IMR-90 (cell line): ENCODE measurements around the gene CTNND2. TPM values are rescaled to one million over a fixed set of nuclear protein-coding genes. Genes with fewer than 3 reads are reported as not detected.

Source experiments
- ATAC-seq: fragments of 200-7000 bp; cut with Tn5 transposase; 2 replicates; pipeline ENCODE4 v1.9.1; 2020; ENCODE audit warnings: low read depth, mild to moderate bottlenecking, moderate library complexity
- BruUV-seq: library from RNA; stranded (reverse); fragments of 400-500 nt; replicated peaks from 2 replicates; lab custom pipeline; 2021; lab: Mats Ljungman, UMichigan
- CTCF ChIA-PET: fragments of 300-600 bp; formaldehyde crosslinking; extraction: SDS; loops from one replicate; lab custom pipeline; 2021; ENCODE audit warnings: antibody characterized with exemption; lab: Yijun Ruan, JAX
- POLR2A ChIA-PET: fragments of 300-600 bp; sonication (Branson Sonifier 250); formaldehyde crosslinking; loops from one replicate; lab custom pipeline; 2022; ENCODE audit warnings: antibody characterized with exemption; ENCODE audit not compliant: unreplicated experiment; lab: Charles Lee
- DNase-seq: peaks from one replicate; pipeline ENCODE4 v3.0.0; 2013
- H2AFZ ChIP-seq: replicated peaks from 2 replicates; pipeline ENCODE3; 2013; ENCODE audit warnings: low read length, mild to moderate bottlenecking; ENCODE audit not compliant: poor library complexity
- H2AK5ac ChIP-seq: 2 replicates; pipeline ENCODE4 v1.6.1; 2013; ENCODE audit warnings: low read depth, low read length, inconsistent platforms
- H2AK9ac ChIP-seq: replicated peaks from 2 replicates; pipeline ENCODE3; 2013; ENCODE audit warnings: mild to moderate bottlenecking, low read depth, low read length, moderate library complexity; ENCODE audit not compliant: poor library complexity
- H2BK120ac ChIP-seq: 2 replicates; pipeline ENCODE4 v1.6.1; 2013; ENCODE audit warnings: low read depth, low read length, inconsistent platforms
- H2BK15ac ChIP-seq: 3 replicates; pipeline ENCODE4 v1.6.1; 2013; ENCODE audit warnings: low read depth, low read length, inconsistent platforms
- H2BK20ac ChIP-seq: 2 replicates; pipeline ENCODE4 v1.6.1; 2013; ENCODE audit warnings: low read depth, mild to moderate bottlenecking, inconsistent platforms, low read length, moderate library complexity
- H2BK5ac ChIP-seq: 2 replicates; pipeline ENCODE4 v1.6.1; 2013; ENCODE audit warnings: mild to moderate bottlenecking, low read depth, low read length, inconsistent platforms; ENCODE audit not compliant: poor library complexity, severe bottlenecking
- H3K14ac ChIP-seq: replicated peaks from 2 replicates; pipeline ENCODE4 v1.6.1; 2013; ENCODE audit warnings: low read depth, low read length, inconsistent platforms
- H3K18ac ChIP-seq: 2 replicates; pipeline ENCODE4 v1.6.1; 2013; ENCODE audit warnings: low read depth, low read length, control low read depth
- H3K23ac ChIP-seq: 2 replicates; pipeline ENCODE4 v1.6.1; 2013; ENCODE audit warnings: low read depth, low read length, inconsistent platforms
- H3K27ac ChIP-seq: 2 replicates; pipeline ENCODE4 v1.5.1; 2013; ENCODE audit warnings: mild to moderate bottlenecking, control low read depth, low read length; ENCODE audit not compliant: insufficient read depth
- H3K27me3 ChIP-seq: 2 replicates; pipeline ENCODE4 v1.6.1; 2013; ENCODE audit warnings: low read length; ENCODE audit not compliant: control insufficient read depth, insufficient read depth
- H3K36me3 ChIP-seq: 2 replicates; pipeline ENCODE4 v1.6.1; 2013; ENCODE audit warnings: low read length, mixed read lengths; ENCODE audit not compliant: control insufficient read depth, insufficient read depth
- H3K4ac ChIP-seq: 2 replicates; pipeline ENCODE4 v1.6.1; 2013; ENCODE audit warnings: low read depth, low read length, inconsistent platforms
- H3K4me1 ChIP-seq: 2 replicates; pipeline ENCODE4 v1.6.1; 2013; ENCODE audit warnings: low read length, mixed read lengths; ENCODE audit not compliant: control insufficient read depth, insufficient read depth
- H3K4me2 ChIP-seq: 2 replicates; pipeline ENCODE4 v1.6.1; 2013; ENCODE audit warnings: low read depth, mild to moderate bottlenecking, control low read depth, low read length, moderate library complexity
- H3K4me3 ChIP-seq: 2 replicates; pipeline ENCODE4 v1.5.1; 2013; ENCODE audit warnings: low read depth, mild to moderate bottlenecking, control low read depth, low read length, moderate library complexity; ENCODE audit not compliant: insufficient read depth
- H3K56ac ChIP-seq: 2 replicates; pipeline ENCODE4 v1.6.1; 2013; ENCODE audit warnings: low read length, inconsistent platforms; ENCODE audit not compliant: insufficient read depth; ENCODE audit errors: extremely low read depth
- H3K79me1 ChIP-seq, 2 experiments: 2 replicates each; pipeline ENCODE4 v1.6.1; 2013; ENCODE audit warnings: low read length in 2 of 2, inconsistent platforms in 1 of 2, low read depth in 1 of 2
- H3K9ac ChIP-seq: 2 replicates; pipeline ENCODE4 v1.6.1; 2013; ENCODE audit warnings: low read depth, low read length, control low read depth
- H3K9me1 ChIP-seq: 2 replicates; pipeline ENCODE4 v1.6.1; 2013; ENCODE audit warnings: low read length, inconsistent platforms; ENCODE audit not compliant: insufficient read depth
- H3K9me3 ChIP-seq: 2 replicates; pipeline ENCODE4 v1.6.1; 2013; ENCODE audit warnings: low read length; ENCODE audit not compliant: control insufficient read depth, insufficient read depth
- H4K20me1 ChIP-seq: 2 replicates; pipeline ENCODE4 v1.6.1; 2013; ENCODE audit warnings: low read length, inconsistent platforms; ENCODE audit not compliant: insufficient read depth
- H4K5ac ChIP-seq: 2 replicates; pipeline ENCODE4 v1.6.1; 2013; ENCODE audit warnings: mild to moderate bottlenecking, low read depth, low read length, control low read depth
- H4K8ac ChIP-seq, 2 experiments: 2 replicates each; pipeline ENCODE4 v1.6.1; 2013; ENCODE audit warnings: low read depth in 2 of 2, low read length in 2 of 2, control low read depth in 1 of 2, inconsistent platforms in 1 of 2
- H4K91ac ChIP-seq: 2 replicates; pipeline ENCODE4 v1.6.1; 2013; ENCODE audit warnings: low read depth, low read length, inconsistent platforms; ENCODE audit not compliant: insufficient read depth
- BHLHE40 ChIP-seq: fragments of 150-350 bp; IDR thresholded peaks from 2 replicates; pipeline ENCODE4 v1.6.1; 2016; ENCODE audit warnings: mild to moderate bottlenecking, low read depth, low read length
- CHD1 ChIP-seq: IDR thresholded peaks from 2 replicates; pipeline ENCODE4 v1.6.1; 2012; ENCODE audit warnings: low read depth, low read length, improper control_type of control experiment
- MAFK ChIP-seq: IDR thresholded peaks from 2 replicates; pipeline ENCODE4 v1.6.1; 2012; ENCODE audit warnings: low read depth, low read length, improper control_type of control experiment
- MAZ ChIP-seq: IDR thresholded peaks from 2 replicates; pipeline ENCODE4 v1.6.1; 2012; ENCODE audit warnings: low read depth, mild to moderate bottlenecking, low read length, improper control_type of control experiment, moderate library complexity, borderline replicate concordance
- MXI1 ChIP-seq: IDR thresholded peaks from 2 replicates; pipeline ENCODE4 v1.6.1; 2012; ENCODE audit warnings: low read depth, mild to moderate bottlenecking, low read length, moderate library complexity, borderline replicate concordance
- NFE2L2 ChIP-seq: fragments of 150-350 bp; IDR thresholded peaks from 2 replicates; pipeline ENCODE4 v1.6.1; 2016; ENCODE audit warnings: low read depth, mild to moderate bottlenecking, low read length
- POLR2A ChIP-seq: IDR thresholded peaks from 2 replicates; pipeline ENCODE4 v1.6.1; 2012; ENCODE audit warnings: mild to moderate bottlenecking, low read depth, low read length
- RAD21 ChIP-seq: IDR thresholded peaks from 2 replicates; pipeline ENCODE4 v1.6.1; 2012; ENCODE audit warnings: low read length, improper control_type of control experiment
- RFX5 ChIP-seq: IDR thresholded peaks from 2 replicates; pipeline ENCODE4 v1.8.0; 2012; ENCODE audit warnings: low read depth, mild to moderate bottlenecking, low read length, moderate library complexity
- SMC3 ChIP-seq: fragments of 150-350 bp; IDR thresholded peaks from 2 replicates; pipeline ENCODE4 v1.6.1; 2016; ENCODE audit warnings: low read depth, mild to moderate bottlenecking, antibody characterized with exemption, low read length, moderate library complexity
- WGBS, 2 experiments: methylation state at CpG; one replicate each; pipeline versions ENCODE4 v1.1.5 to v1.1.7; 2013; ENCODE audit warnings: missing lambda C conversion rate in 2 of 2; ENCODE audit not compliant: insufficient read length in 1 of 2; ENCODE audit errors: extremely low coverage in 2 of 2; 5-methylcytosine and 5-hydroxymethylcytosine counted together
- dilution Hi-C: fragments of 300-500 bp; cut with HindIII; formaldehyde crosslinking; loops from one replicate; pipeline ENCODE4 v1.14.3; 2018; ENCODE audit warnings: low sequenced_read_pairs; ENCODE audit not compliant: unreplicated experiment
- in situ Hi-C: fragments of 300-500 bp; cut with MboI; formaldehyde crosslinking; loops from 3 replicates; pipeline ENCODE4 v1.14.3; 2019; ENCODE audit warnings: low sequenced_read_pairs, inconsistent platforms, mixed read lengths
- intact Hi-C: fragments of 100-400 bp; cut with micrococcal nuclease; formaldehyde crosslinking; loops from 2 replicates; pipeline ENCODE4 v1.10.0; 2022
- polyA plus RNA-seq, 3 experiments: library from polyadenylated mRNA; depleted of rRNA; stranded (reverse); fragments of >200 nt; gene quantifications; 2 replicates each; pipeline ENCODE4 v1.2.3, GENCODE V29; 2012; ENCODE audit warnings: low replicate concordance in 1 of 3
- total RNA-seq: library from RNA; depleted of rRNA; stranded (reverse); fragments of >200 nt; gene quantifications from 2 replicates; pipeline ENCODE4 v1.2.3, GENCODE V29; 2012
- TF ChIP-seq, protein P1 (sequence below): conservative IDR thresholded peaks from 2 replicates; pipeline ENCODE4 v1.5.1; 2012; ENCODE audit warnings: mild to moderate bottlenecking, low read depth, low read length, improper control_type of control experiment

The CTNND2 gene
- total and polyA plus RNA-seq, 2 of the 4 experiments (the other 2 are of a cell fraction), result not detected

DNA sequence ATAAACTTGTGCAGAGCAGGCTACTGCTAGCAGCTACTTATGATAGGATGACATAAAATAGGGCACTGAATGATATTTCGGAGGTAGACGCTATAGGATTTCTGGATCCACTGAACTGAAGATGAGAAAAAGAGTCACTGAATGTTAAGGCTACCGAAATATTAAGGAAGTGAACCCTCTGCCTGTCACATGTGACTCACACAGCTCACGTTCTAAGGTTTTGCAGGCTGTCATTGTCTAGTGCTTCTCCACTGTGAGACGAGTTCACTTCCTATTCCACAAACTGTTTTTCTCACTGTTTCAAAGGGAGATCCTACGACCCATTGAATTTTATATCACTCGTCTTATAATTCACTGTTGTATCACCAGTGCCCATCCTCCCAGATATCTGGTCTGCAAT lies 100.8 kb downstream of the CTNND2 start:
- DNase-seq (no peak), ATAC-seq (no peak)
- ChIA-PET CTCF (no interaction called here), POLR2A (no interaction called here)
- H2BK15ac ChIP-seq, result no peak overlapping the region
- no peaks in the 10 kb centered on the region for H4K20me1 ChIP-seq
- H3K23ac ChIP-seq, result no peak overlapping the region
- H3K27ac ChIP-seq, result no peak overlapping the region
- H4K8ac ChIP-seq, result no peak overlapping the region
- H3K4me2 ChIP-seq, result no peak overlapping the region
- in situ Hi-C loops, result no loop called here
- no peaks in the 10 kb centered on the region for H3K9me3 ChIP-seq
- no peak overlapping the region for H2AK9ac ChIP-seq
- no peak overlapping the region for H2BK5ac ChIP-seq
- no peak overlapping the region for H3K56ac ChIP-seq
- no peaks in the 10 kb centered on the region for H3K9me1 ChIP-seq
- no peaks in the 10 kb centered on the region for H3K4me1 ChIP-seq
- H2BK20ac ChIP-seq, result no peak overlapping the region
- no TSS peak for BruUV-seq
- intact Hi-C loops, result no loop called here
- H3K14ac ChIP-seq, result no peak overlapping the region
- no peak overlapping the region for H3K9ac ChIP-seq
- H3K18ac ChIP-seq, result no peak overlapping the region
- H3K27me3 ChIP-seq, result no peaks in the 10 kb centered on the region
- no peaks in the 10 kb centered on the region for H3K36me3 ChIP-seq
- H3K4me3 ChIP-seq, result no peak overlapping the region
- H2AFZ ChIP-seq, result no peak overlapping the region
- no peak overlapping the region for H3K4ac ChIP-seq
- no peak overlapping the region for H2BK120ac ChIP-seq
- no CpG with 5 or more reads among the region's 7 CpGs for WGBS, 2 experiments
- H2AK5ac ChIP-seq, result no peak overlapping the region
- H4K5ac ChIP-seq, result no peak overlapping the region
- no peaks in the 10 kb centered on the region for H3K79me1 ChIP-seq
- TF ChIP-seq CHD1, result no peak
- TF ChIP-seq RAD21, result no peak
- TF ChIP-seq MAFK, result no peak
- no peak for TF ChIP-seq MAZ
- TF ChIP-seq, protein P1, sequence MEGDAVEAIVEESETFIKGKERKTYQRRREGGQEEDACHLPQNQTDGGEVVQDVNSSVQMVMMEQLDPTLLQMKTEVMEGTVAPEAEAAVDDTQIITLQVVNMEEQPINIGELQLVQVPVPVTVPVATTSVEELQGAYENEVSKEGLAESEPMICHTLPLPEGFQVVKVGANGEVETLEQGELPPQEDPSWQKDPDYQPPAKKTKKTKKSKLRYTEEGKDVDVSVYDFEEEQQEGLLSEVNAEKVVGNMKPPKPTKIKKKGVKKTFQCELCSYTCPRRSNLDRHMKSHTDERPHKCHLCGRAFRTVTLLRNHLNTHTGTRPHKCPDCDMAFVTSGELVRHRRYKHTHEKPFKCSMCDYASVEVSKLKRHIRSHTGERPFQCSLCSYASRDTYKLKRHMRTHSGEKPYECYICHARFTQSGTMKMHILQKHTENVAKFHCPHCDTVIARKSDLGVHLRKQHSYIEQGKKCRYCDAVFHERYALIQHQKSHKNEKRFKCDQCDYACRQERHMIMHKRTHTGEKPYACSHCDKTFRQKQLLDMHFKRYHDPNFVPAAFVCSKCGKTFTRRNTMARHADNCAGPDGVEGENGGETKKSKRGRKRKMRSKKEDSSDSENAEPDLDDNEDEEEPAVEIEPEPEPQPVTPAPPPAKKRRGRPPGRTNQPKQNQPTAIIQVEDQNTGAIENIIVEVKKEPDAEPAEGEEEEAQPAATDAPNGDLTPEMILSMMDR, result no peak
- no peak for TF ChIP-seq SMC3
- TF ChIP-seq MXI1, result no peak
- no peak for TF ChIP-seq NFE2L2
- no peak for TF ChIP-seq POLR2A
- TF ChIP-seq BHLHE40, result no peak
- TF ChIP-seq RFX5, result no peak
- H4K91ac ChIP-seq, result no peak overlapping the region
- dilution Hi-C loops, result no loop called here
